Activated naive CD4-positive, alpha-beta T cell treated with anti-CD3 and anti-CD28 coated beads, Interleukin-2, amount 50 U/mL, for 16 hours (primary cell): ENCODE measurements around the gene TP63.

Source experiments
- DNase-seq: peaks from one replicate; pipeline ENCODE4 v3.0.0-alpha.2; 2020

TP63 gene

DNA sequence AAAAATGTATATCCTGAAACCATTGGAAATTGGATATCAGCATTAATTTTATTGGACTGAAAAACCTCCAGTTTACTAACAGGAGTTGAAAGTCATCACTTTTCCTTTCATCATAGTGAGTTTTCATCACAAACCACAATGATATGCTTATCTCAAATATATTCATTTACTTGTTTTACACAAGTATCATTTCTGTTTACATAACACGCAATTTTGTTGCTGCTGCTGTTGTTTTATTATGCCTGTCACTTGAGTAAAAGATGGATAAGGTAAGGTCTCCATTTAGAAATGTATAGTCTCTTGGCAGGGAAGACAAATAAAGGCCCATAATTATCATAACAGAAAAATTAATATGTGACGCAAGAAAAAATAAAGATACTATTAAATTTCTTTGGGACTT, 199.2 kb downstream of the TP63 start:
- no peak for DNase-seq

GRCh38 chr3:189833266-189833665, 202.1 kb downstream of the TP63 start:
- no peak for DNase-seq

- no peak for DNase-seq
These were observed 202.8 kb downstream of the TP63 start for GRCh38 chr3:189833996-189834395.

- DNase-seq = no peak
These were observed 203.3 kb downstream of the TP63 start for GRCh38 chr3:189834462-189834861.

- no peak for DNase-seq
These were observed 205.6 kb downstream of the TP63 start for GRCh38 chr3:189836795-189837194.

- DNase-seq = no peak
These were observed 207.1 kb downstream of the TP63 start for GRCh38 chr3:189838291-189838690.

DNA sequence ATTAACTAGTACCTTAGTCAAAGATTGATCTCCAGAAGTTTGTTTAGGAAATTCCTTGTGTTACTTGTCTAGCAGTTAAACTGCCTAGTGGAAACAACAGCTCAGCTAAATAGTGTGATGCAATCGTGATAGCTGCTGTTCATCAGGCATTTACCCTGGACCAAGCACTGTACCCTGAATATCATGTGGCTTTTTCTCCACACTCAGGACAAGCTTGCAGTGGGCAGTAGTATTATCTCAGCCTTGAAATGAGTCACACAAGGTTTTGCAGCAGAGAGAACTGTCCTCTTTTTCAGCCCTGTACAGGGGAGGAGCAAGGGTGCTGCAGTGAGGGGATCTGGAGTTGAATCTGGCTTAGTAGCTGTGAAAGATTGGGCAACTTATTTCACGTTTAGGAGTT, 208.4 kb downstream of the TP63 start:
- DNase-seq = no peak

DNA sequence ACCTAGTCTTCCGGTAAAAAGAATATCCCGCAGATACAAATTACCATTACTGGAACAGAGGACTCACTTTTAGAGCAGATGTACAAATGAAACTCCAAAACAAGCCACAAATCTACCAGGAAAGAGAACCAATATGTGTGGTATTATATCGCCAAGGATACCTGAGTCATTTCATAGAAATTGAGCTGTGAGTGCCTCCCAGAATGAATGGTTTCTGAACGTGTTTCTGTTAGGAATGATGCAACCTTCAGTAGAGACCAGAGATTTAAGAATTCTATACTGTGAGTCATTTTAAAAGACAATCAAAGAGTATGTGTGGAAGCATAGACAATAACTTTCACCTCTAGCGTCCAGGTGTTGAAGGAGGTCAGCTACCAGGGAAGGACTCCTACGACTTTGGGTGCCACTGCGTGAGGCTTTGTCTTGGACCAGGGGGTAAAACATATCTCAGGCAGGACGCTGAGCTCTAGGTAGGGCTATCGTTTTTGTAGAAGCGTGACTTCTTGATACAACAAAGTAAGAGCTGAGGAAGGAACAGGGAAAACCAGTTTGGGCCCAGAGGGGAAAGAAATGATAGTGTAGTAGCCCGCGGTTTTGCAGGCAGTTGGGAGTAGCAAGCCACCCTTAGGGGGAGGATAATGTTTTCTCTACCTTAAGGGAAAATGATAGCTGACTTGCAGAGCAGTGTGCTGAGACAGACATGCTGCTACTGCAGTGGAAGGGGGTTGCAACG, 210.4 kb downstream of the TP63 start:
- DNase-seq = no peak

DNA sequence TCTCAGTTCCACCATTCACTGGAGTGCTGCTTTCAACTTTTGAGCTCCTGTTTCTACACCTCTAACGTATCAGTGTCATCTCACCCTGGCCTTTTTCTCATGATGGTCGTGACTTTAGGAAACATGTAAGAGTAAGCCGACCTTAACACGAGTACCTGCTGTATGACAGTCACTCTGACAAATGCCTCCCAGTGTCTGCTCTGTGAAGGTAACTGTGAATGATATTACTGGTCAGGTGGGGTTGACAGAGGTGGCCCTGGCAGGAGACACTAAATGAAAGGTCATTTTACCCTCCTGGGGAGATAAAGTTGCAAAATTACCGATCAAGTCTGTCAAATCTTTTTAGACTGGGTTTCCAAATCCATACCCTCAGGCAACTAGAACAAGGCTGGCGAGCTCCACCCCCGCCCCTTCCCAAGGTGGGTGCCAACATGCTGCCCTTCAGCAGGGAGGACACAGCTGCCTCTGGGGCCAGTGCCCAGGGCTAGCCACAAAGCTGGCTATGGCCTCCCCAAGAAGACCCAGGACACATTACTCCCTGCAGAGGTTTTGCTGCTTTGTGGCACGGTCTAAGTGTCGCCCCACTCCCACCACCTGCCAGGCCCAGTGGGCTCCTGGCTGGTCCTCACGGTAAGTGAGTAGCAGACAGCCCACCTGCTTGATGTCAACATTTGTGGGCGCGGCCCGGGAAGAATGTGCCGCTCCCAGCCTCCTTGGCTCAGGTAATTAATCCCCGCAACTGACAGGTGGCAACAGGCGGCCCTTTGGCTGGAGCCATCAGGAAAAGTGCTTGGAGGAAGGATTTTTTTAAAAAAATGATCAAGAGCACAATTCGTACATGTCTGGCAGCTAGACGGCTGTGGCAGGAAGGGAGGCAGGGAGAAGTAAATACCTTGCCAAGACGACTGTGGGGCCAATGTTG, 211.8 kb downstream of the TP63 start:
- DNase-seq = no peak

DNA sequence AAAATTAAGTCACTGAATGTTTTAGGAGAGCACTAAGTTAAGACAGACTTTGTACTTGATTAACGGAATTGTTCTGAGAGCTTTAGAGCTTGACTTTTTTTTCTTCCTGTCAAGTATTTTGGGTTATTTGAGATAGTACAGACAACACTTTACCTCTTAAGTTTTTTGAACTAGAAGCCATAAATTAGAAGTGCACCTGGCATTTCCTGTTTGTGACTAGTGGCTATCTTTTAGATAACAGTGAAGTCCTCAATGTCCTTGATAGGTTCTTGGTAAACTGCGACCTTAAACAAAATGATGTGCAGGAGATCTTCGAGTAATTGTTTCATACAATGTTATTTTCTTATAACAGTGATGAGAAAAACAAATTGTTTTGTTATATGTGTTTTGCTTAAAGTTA, 213.9 kb downstream of the TP63 start:
- no peak for DNase-seq

- DNase-seq = no peak
These were observed 217.3 kb downstream of the TP63 start for GRCh38 chr3:189848395-189849040.

DNA sequence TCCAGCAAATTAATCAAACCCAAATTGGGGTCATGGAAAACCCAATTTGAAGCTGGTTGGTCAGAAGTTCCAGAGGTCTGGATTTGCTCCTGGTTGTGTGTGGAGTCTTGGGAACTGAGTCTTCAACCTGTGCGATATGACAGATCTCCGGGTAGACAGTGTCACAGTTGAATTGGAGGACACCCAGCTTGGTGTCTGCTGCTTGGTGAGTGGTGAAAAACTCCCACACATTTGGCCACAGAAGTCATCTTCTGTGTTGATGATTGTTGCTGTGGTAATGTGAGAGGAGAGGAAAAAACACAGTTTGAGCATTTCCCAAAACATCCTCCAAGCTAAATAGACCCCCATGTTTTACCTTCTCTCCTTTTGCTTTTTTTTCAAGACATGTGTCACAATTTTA, 218.1 kb downstream of the TP63 start:
- DNase-seq = no peak

DNA sequence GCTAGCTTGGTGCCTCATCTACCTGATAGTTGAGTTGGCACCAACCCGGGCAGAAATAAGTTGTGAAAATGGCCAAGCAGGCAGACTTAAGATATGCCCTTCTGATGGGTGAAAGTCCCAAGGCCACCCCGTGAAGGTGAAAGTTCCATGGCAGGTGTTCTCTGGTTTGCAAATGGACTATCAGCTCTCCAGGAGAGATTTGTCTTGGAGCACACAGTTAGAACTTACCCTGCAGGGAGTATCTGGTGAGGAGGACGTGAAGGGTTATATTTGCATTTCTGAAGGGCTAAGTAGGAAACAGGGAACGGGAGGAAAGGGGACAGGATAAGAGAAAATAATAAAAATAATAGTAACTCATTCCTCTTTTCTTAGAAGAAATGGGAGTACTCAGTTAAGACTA, 220.5 kb downstream of the TP63 start:
- no peak for DNase-seq

DNA sequence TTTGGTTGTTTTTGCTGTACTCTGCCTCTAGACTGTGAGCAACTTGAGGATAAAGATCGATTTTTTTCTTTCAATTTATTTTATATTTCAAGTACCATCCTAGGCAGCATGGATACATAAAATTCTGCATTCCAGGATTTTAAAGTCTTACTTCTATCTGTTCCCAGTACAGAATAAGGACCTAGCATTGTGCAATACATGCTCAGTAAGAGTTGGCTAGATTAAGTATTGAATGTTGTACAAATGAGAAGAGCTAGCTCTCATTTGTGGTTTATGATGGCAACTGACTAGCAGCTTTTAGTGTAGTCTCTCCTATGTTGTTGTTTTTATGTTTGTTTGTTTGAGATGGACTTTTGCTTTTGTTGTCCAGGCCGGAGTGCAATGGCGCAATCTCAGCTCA, 222.7 kb downstream of the TP63 start:
- DNase-seq = no peak

DNA sequence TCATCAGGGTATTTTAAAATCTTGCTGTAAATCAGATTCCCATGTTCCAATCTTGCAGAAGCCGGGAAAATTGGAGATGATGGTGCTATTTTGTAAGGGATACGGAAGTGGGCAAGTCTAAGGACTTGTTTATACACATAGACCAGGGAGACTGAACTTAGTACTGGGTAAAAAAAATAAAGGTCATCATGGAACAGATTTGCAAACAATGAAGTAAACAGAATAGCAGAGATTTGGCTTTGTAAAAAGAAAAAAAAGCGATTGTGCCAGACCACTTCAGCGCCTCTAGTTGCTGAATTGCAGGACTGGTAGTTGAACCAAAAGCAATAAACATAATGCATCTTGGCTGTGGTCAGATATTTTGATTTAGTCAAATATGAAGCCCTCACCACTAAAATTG, 229.1 kb downstream of the TP63 start:
- no peak for DNase-seq

- DNase-seq = no peak
These were observed 231.3 kb downstream of the TP63 start for GRCh38 chr3:189862385-189862998.

DNA sequence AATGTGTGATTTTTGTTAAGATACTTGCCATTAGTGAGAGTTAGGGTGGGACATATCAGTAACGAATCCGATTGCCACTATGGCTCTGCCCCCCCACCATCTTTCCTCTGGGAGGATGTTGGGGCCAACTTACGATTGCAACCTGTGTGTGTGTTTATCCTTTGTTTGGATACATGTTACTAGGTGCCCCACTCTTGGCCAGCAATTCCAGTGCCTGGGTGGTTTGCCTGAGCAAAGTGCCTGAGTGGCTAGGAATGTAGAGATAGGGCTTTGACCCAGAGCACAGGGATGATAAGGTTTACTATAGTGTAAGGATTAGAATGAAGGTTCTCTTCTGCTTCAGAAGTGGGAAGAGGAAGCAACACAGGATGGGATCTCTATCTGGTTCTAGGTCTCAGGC, 231.8 kb downstream of the TP63 start:
- no peak for DNase-seq

GRCh38 chr3:189868061-189868460, 236.9 kb downstream of the TP63 start:
- DNase-seq = no peak

DNA sequence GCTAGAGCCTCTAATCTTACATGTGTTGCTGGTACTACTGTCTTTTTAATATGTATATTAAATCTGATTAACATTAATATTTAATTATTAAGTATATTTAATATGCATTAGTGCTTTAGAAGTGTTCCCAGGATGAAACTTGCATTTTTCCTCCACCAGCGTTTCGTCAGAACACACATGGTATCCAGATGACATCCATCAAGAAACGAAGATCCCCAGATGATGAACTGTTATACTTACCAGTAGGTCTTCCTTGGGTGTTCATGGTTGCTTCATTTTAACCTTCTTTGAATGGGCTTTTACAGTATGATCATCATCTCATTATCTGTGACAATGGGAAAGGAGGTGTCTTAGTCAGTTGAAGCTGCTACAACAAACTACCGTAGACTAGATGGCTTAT, 238.0 kb downstream of the TP63 start:
- no peak for DNase-seq

DNA sequence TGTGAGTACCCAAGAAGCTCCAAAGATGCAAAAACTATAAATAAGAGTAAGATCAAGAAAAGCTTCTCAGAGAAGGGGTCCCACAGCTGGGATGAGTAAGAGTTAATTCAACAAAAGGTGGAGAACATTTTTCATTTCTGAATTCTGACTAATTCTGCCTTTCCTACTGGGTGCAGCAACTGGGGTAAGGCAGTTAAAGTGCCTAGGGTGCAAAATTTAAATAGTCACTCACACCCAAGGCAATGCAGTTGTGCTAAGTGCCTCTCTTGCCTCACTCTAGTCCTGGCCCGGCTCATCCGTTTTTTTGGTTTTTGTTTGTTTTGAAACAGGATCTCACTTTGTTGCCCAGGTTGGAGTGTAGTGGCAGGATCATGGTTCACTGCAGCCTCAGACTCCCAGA, 240.2 kb downstream of the TP63 start:
- no peak for DNase-seq

DNA sequence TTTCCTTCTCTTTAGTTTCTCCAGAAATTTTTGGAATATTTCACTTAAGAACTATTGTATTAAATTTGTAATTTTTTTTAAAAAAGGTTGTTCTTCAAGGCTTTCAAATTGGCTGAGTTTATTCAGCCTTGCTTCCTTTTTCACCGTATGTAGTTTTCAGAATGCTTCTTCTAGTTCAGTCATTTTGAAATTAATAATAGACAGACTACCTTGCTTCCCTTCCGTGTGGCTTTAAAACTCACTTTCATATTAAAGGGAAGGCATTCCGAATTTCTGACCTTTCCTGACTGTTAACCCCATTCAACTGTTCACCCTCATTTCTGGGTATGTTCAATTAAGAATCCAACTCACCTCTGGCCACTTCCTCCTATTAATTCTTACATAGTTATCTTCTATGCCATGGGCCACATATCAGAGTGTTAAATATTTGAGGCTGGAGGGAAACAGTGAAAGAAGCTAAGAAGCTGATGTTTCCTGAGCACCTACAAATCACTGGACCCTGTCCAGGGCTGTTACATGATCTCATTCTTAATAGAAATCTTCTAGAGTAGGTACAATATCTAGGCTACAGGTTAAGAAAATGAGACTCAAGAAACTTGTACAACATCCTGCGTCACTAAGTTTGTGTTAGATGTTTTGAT, 252.0 kb downstream of the TP63 start:
- DNase-seq = no peak

DNA sequence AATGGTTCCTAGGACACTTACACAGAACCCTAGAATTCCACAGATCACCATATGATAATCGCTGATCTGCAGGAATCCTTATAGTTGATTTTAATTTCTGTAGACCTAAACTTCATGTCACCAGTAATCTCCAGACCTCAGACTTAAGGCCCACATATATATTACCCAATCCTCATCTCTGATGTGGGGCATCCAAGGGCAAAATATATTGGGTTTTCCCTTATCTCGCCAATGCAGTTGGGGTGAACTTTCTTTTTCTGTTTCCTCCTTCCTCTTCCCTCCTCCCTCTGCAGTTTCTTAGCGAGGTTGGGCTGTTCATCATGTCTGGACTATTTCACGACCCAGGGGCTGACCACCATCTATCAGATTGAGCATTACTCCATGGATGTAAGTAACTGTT, 259.3 kb downstream of the TP63 start:
- no peak for DNase-seq

- DNase-seq = no peak
These were observed 265.3 kb downstream of the TP63 start for GRCh38 chr3:189896533-189896932.
